ENCODE measurements around the gene NPY.

DNA sequence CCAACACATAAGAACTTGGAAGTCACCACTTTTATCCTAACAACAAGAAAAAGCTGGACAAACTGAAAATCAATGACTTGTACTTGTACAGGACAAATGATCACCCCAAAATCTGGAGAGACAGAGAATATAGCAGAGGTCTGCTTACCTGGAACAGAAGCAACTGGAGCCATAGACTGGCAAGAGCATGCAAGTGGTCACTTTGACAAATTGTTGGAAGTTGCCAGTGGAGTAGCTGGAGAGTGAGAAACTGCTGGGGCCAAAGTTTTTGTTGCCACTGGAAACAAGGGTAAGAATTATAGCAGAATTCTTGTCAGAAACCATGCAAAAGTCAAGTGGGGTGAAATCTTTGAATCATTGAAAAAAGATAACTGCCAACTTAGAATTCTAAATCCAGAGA, 35.2 kb downstream of the NPY start:
- TF ChIP-seq, protein P1, sequence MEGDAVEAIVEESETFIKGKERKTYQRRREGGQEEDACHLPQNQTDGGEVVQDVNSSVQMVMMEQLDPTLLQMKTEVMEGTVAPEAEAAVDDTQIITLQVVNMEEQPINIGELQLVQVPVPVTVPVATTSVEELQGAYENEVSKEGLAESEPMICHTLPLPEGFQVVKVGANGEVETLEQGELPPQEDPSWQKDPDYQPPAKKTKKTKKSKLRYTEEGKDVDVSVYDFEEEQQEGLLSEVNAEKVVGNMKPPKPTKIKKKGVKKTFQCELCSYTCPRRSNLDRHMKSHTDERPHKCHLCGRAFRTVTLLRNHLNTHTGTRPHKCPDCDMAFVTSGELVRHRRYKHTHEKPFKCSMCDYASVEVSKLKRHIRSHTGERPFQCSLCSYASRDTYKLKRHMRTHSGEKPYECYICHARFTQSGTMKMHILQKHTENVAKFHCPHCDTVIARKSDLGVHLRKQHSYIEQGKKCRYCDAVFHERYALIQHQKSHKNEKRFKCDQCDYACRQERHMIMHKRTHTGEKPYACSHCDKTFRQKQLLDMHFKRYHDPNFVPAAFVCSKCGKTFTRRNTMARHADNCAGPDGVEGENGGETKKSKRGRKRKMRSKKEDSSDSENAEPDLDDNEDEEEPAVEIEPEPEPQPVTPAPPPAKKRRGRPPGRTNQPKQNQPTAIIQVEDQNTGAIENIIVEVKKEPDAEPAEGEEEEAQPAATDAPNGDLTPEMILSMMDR (IDR thresholded peaks at IDR 0.05): no peak
- no peak for TF ChIP-seq POLR2AphosphoS5 (IDR thresholded peaks at IDR 0.05)
